ENCODE results near the gene REC8. TPM values are rescaled to one million over a fixed set of nuclear protein-coding genes. Genes with fewer than 3 reads are reported as not detected.
"Not testable (repeated sequence)": the region's sequence is repeated elsewhere in the genome, so short reads cannot be mapped to it uniquely, and the experiment has no call there.

The REC8 gene
- total RNA-seq, 1 donor from 2014 or later = 2.1 TPM

- Histone ChIP-seq H3K27ac (ENCODE audit: low read depth, low read length) (no peak overlapping the region), H3K9me3 (ENCODE audit: control insufficient read depth in 3 of 3, low read length in 3 of 3) (no peaks in the 10 kb centered on the region), H3K4me1 (ENCODE audit: control insufficient read depth in 3 of 3, insufficient read depth in 3 of 3, low read length in 3 of 3) (peaks cover 19 to 28% (median 25%) of the 10 kb centered on the region in 3 donors), H3K4me3 (ENCODE audit: low read length in 3 of 3) (no peak overlapping the region), H3K27me3 (ENCODE audit: control insufficient read depth in 3 of 3, insufficient read depth in 3 of 3, low read length in 3 of 3) (no peaks in the 10 kb centered on the region), H3K9ac (ENCODE audit: low read depth in 1 of 3, low read length in 3 of 3) (no peak overlapping the region), H3K36me3 (ENCODE audit: control insufficient read depth in 3 of 3, insufficient read depth in 3 of 3, low read length in 3 of 3) (peaks cover 0 to 10% (median 8%) of the 10 kb centered on the region in 3 donors)
Observed at GRCh38 chr14:24198814-24199524, 27.1 kb downstream of the REC8 start.

- not testable (repeated sequence) for H3K4me3 ChIP-seq (ENCODE audit: low read length in 3 of 3); H3K27ac ChIP-seq (ENCODE audit: low read depth, low read length); H3K27me3 ChIP-seq (ENCODE audit: control insufficient read depth in 3 of 3, insufficient read depth in 3 of 3, low read length in 3 of 3); H3K4me1 ChIP-seq (ENCODE audit: control insufficient read depth in 3 of 3, insufficient read depth in 3 of 3, low read length in 3 of 3); H3K9me3 ChIP-seq (ENCODE audit: control insufficient read depth in 3 of 3, low read length in 3 of 3); H3K9ac ChIP-seq (ENCODE audit: low read depth in 1 of 3, low read length in 3 of 3)
- peaks cover 18 to 30% (median 28%) of the 10 kb centered on the region in 3 donors for H3K36me3 ChIP-seq (ENCODE audit: control insufficient read depth in 3 of 3, insufficient read depth in 3 of 3, low read length in 3 of 3)
Observed at GRCh38 chr14:24202538-24202937, 30.7 kb downstream of the REC8 start.

DNA sequence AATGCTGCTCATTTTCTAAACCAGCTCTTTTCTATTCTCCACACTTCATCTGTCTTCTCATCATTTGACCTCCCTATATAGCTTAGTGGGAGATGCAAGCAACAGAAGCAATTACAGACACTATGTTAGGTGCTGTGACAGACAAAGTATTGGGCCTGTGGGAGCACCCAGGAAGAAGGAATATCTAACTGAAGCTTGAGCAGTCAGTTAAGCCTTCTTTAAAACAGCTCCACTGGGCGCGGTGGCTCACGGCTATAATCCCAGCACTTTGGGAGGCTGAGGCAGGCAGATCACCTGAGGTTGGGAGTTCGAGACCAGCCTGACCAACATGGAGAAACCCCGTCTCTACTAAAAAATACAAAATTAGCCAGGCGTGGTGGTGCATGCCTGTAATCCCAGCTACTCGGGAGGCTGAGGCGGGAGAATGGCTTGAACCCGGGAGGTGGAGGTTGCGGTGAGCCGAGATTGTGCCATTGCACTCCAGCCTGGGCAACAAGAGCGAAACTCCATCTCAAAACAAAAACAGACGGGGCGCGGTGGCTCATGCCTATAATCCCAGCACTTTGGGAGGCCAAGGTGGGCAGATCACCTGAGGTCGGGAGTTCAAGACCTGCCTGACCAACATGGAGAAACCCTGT is 31.5 kb downstream of the REC8 start:
- H3K4me1 ChIP-seq (ENCODE audit: control insufficient read depth in 3 of 3, insufficient read depth in 3 of 3, low read length in 3 of 3); H3K27me3 ChIP-seq (ENCODE audit: control insufficient read depth in 3 of 3, insufficient read depth in 3 of 3, low read length in 3 of 3); H3K27ac ChIP-seq (ENCODE audit: low read depth, low read length); H3K4me3 ChIP-seq (ENCODE audit: low read length in 3 of 3); H3K9me3 ChIP-seq (ENCODE audit: control insufficient read depth in 3 of 3, low read length in 3 of 3); H3K9ac ChIP-seq (ENCODE audit: low read depth in 1 of 3, low read length in 3 of 3): not testable (repeated sequence)
- H3K36me3 ChIP-seq (ENCODE audit: control insufficient read depth in 3 of 3, insufficient read depth in 3 of 3, low read length in 3 of 3) = peaks cover 24 to 36% (median 32%) of the 10 kb centered on the region in 3 donors

DNA sequence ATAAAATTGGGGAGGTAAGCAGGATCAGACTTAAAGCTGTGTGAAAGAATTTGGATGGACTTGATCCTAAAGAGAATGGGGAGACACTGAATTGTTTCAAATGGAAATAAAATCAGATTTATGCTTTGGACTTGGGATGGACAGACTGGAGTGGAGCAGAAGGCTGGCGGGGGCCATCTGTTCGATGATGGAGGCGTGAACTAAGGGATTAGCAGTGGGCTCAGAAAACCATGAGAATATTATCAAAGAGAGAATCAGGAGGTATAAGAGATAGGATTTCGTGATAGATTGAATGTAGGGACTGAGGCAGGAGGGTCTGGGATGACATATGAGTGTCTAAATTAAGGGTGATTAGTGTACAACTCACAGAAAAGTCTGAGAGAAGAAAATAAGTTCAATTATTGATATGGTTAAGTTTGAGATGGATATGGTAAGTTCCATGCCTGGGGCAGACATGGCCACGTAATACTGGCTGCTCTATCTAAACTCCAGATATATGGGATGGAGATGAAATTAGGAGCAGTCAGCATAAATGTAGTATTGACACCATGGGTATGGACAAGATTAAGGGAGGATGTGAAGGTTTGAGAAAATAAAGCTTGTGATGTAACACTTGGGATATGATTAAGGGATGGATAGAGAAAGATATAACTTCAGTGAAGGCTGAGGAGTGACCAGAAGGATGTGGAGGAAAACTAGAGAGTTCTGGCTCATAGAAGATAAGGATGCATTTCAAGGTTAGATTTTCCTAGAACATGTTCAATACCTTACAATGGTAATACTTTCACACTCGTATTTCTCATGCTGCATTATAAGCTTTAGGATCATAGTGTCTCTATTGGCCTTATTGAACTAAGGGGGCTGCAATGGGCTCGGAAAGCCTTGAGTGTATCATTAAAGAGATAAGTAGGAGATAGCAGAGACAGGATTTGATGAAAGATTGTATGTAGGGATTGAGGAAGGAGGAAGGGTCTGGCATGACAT is 32.6 kb downstream of the REC8 start:
- H3K27me3 ChIP-seq (ENCODE audit: control insufficient read depth in 3 of 3, insufficient read depth in 3 of 3, low read length in 3 of 3) = no peaks in the 10 kb centered on the region
- no peak overlapping the region for H3K27ac ChIP-seq (ENCODE audit: low read depth, low read length)
- no peak overlapping the region for H3K9ac ChIP-seq (ENCODE audit: low read depth in 1 of 3, low read length in 3 of 3)
- no peaks in the 10 kb centered on the region for H3K4me1 ChIP-seq (ENCODE audit: control insufficient read depth in 3 of 3, insufficient read depth in 3 of 3, low read length in 3 of 3)
- H3K4me3 ChIP-seq (ENCODE audit: low read length in 3 of 3) = no peak overlapping the region
- no peaks in the 10 kb centered on the region for H3K9me3 ChIP-seq (ENCODE audit: control insufficient read depth in 3 of 3, low read length in 3 of 3)
- H3K36me3 ChIP-seq (ENCODE audit: control insufficient read depth in 3 of 3, insufficient read depth in 3 of 3, low read length in 3 of 3) = peaks cover 29 to 38% (median 32%) of the 10 kb centered on the region in 3 donors

GRCh38 chr14:24206260-24207103 is 34.6 kb downstream of the REC8 start:
- H3K36me3 ChIP-seq (ENCODE audit: control insufficient read depth in 3 of 3, insufficient read depth in 3 of 3, low read length in 3 of 3) = peaks cover 41 to 54% (median 45%) of the 10 kb centered on the region in 3 donors
- no peak overlapping the region for H3K27ac ChIP-seq (ENCODE audit: low read depth, low read length)

DNA sequence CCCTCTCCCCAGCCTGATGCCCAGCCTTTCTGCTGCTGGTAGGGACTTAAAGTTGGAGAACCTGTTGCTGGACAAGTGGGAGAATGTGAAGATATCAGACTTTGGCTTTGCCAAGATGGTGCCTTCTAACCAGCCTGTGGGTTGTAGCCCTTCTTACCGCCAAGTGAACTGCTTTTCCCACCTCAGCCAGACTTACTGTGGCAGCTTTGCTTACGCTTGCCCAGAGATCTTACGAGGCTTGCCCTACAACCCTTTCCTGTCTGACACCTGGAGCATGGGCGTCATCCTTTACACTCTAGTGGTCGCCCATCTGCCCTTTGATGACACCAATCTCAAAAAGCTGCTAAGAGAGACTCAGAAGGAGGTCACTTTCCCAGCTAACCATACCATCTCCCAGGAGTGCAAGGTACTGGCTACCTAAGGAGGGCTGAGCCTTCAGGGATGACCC is 35.2 kb downstream of the REC8 start:
- H3K36me3 ChIP-seq (ENCODE audit: control insufficient read depth in 3 of 3, insufficient read depth in 3 of 3, low read length in 3 of 3) = peaks cover 45 to 54% (median 45%) of the 10 kb centered on the region in 3 donors
- H3K27ac ChIP-seq (ENCODE audit: low read depth, low read length) = no peak overlapping the region
- no peak overlapping the region for H3K4me3 ChIP-seq (ENCODE audit: low read length in 3 of 3)
- H3K9ac ChIP-seq (ENCODE audit: low read depth in 1 of 3, low read length in 3 of 3) = no peak overlapping the region
- H3K27me3 ChIP-seq (ENCODE audit: control insufficient read depth in 3 of 3, insufficient read depth in 3 of 3, low read length in 3 of 3) = no peaks in the 10 kb centered on the region
- no peaks in the 10 kb centered on the region for H3K4me1 ChIP-seq (ENCODE audit: control insufficient read depth in 3 of 3, insufficient read depth in 3 of 3, low read length in 3 of 3)
- H3K9me3 ChIP-seq (ENCODE audit: control insufficient read depth in 3 of 3, low read length in 3 of 3) = no peaks in the 10 kb centered on the region

More at GRCh38 chr14:24206260-24207103, 34.6 kb downstream of the REC8 start:
- Histone ChIP-seq H3K4me3 (ENCODE audit: low read length in 3 of 3) (no peak overlapping the region), H3K9me3 (ENCODE audit: control insufficient read depth in 3 of 3, low read length in 3 of 3) (no peaks in the 10 kb centered on the region), H3K27me3 (ENCODE audit: control insufficient read depth in 3 of 3, insufficient read depth in 3 of 3, low read length in 3 of 3) (no peaks in the 10 kb centered on the region), H3K9ac (ENCODE audit: low read depth in 1 of 3, low read length in 3 of 3) (peak overlapping the region in 1 of 3 donors; percentile 8), H3K4me1 (ENCODE audit: control insufficient read depth in 3 of 3, insufficient read depth in 3 of 3, low read length in 3 of 3) (no peaks in the 10 kb centered on the region)

- Histone ChIP-seq H3K4me3 (ENCODE audit: low read length in 3 of 3) (no peak overlapping the region), H3K36me3 (ENCODE audit: control insufficient read depth in 3 of 3, insufficient read depth in 3 of 3, low read length in 3 of 3) (peaks cover 45 to 54% (median 45%) of the 10 kb centered on the region in 3 donors), H3K27ac (ENCODE audit: low read depth, low read length) (no peak overlapping the region), H3K9ac (ENCODE audit: low read depth in 1 of 3, low read length in 3 of 3) (no peak overlapping the region), H3K9me3 (ENCODE audit: control insufficient read depth in 3 of 3, low read length in 3 of 3) (no peaks in the 10 kb centered on the region), H3K27me3 (ENCODE audit: control insufficient read depth in 3 of 3, insufficient read depth in 3 of 3, low read length in 3 of 3) (no peaks in the 10 kb centered on the region), H3K4me1 (ENCODE audit: control insufficient read depth in 3 of 3, insufficient read depth in 3 of 3, low read length in 3 of 3) (peaks cover 0 to 4% (median 0%) of the 10 kb centered on the region in 3 donors)
Observed at GRCh38 chr14:24207625-24208024, 35.7 kb downstream of the REC8 start.

DNA sequence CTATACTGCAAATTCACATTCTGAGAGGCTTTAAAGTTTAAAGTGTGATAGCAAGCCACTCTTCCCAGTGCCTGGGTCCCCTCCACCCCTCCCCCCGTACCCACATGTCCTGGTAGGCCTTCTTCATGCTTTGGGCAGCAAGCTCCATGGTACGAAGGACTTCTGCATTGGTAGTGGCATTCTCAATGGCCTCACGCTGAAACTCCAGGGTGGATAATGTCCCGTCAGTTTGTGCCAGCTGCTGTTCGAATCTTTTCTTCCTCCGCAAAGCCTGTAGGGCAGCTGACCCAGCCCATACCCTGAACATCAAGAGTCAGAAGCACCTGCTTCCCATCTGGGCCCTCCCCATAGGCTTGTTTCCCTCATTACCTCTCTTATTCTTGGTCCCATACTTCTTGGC is 39.4 kb downstream of the REC8 start:
- peaks cover 38 to 41% (median 41%) of the 10 kb centered on the region in 3 donors for H3K36me3 ChIP-seq (ENCODE audit: control insufficient read depth in 3 of 3, insufficient read depth in 3 of 3, low read length in 3 of 3)
- no peak overlapping the region for H3K4me3 ChIP-seq (ENCODE audit: low read length in 3 of 3)
- no peak overlapping the region for H3K9ac ChIP-seq (ENCODE audit: low read depth in 1 of 3, low read length in 3 of 3)
- H3K27ac ChIP-seq (ENCODE audit: low read depth, low read length) = no peak overlapping the region
- H3K27me3 ChIP-seq (ENCODE audit: control insufficient read depth in 3 of 3, insufficient read depth in 3 of 3, low read length in 3 of 3) = no peaks in the 10 kb centered on the region
- H3K4me1 ChIP-seq (ENCODE audit: control insufficient read depth in 3 of 3, insufficient read depth in 3 of 3, low read length in 3 of 3) = peaks cover 14 to 30% (median 19%) of the 10 kb centered on the region in 3 donors
- H3K9me3 ChIP-seq (ENCODE audit: control insufficient read depth in 3 of 3, low read length in 3 of 3) = no peaks in the 10 kb centered on the region

All from skeletal muscle tissue (tissue), 4 donors.